Caco-2 (cell line): ENCODE data around the gene RAB3C. TPM values are rescaled to one million over a fixed set of nuclear protein-coding genes. Genes with fewer than 3 reads are reported as not detected.

ENCODE experiments used
- BruUV-seq: library from RNA; stranded (reverse); fragments of 400-500 nt; replicated peaks from 2 replicates; lab custom pipeline; 2021; lab: Mats Ljungman, UMichigan
- CTCF ChIA-PET: fragments of 300-600 bp; sonication (Branson Sonifier 250); formaldehyde crosslinking; loops from one replicate; lab custom pipeline; 2022; ENCODE audit warnings: antibody characterized with exemption; lab: Charles Lee
- POLR2A ChIA-PET: fragments of 300-600 bp; sonication (Branson Sonifier 250); formaldehyde crosslinking; loops from one replicate; lab custom pipeline; 2022; ENCODE audit warnings: antibody characterized with exemption; lab: Charles Lee
- DNase-seq, 2 experiments: peaks; one replicate each; pipeline versions ENCODE4 v3.0.0 to v3.0.0-alpha.2; 2020 to 2022
- H3K27me3 ChIP-seq: replicated peaks from 2 replicates; pipeline ENCODE4 v1.6.0; 2011; ENCODE audit warnings: low read length; ENCODE audit not compliant: control insufficient read depth, insufficient read depth
- H3K36me3 ChIP-seq: 2 replicates; pipeline ENCODE4 v1.5.1; 2011; ENCODE audit warnings: low read length; ENCODE audit not compliant: control insufficient read depth, insufficient read depth
- H3K4me1 ChIP-seq: fragments of 250-450 bp; sonication (Bioruptor Pico); 2 replicates; pipeline ENCODE4 v1.5.1; 2020; ENCODE audit warnings: mild to moderate bottlenecking
- H3K4me3 ChIP-seq: 2 replicates; pipeline ENCODE4 v1.5.1; 2011; ENCODE audit warnings: low read depth, mild to moderate bottlenecking, control low read depth, low read length
- H3K9me3 ChIP-seq: fragments of 250-450 bp; sonication (Bioruptor Pico); 2 replicates; pipeline ENCODE4 v1.5.1; 2020; ENCODE audit warnings: mild to moderate bottlenecking, moderate library complexity
- H3K27ac Mint-ChIP-seq: one replicate; pipeline ENCODE4 v1.8.0; 2022; ENCODE audit warnings: mixed read lengths; ENCODE audit not compliant: unreplicated experiment
- H3K27me3 Mint-ChIP-seq: one replicate; pipeline ENCODE4 v1.8.0; 2022; ENCODE audit warnings: mixed read lengths; ENCODE audit not compliant: insufficient read depth, unreplicated experiment
- H3K36me3 Mint-ChIP-seq: one replicate; pipeline ENCODE4 v1.8.0; 2022; ENCODE audit warnings: mild to moderate bottlenecking, mixed read lengths; ENCODE audit not compliant: insufficient read depth, unreplicated experiment
- H3K4me1 Mint-ChIP-seq: one replicate; pipeline ENCODE4 v1.8.0; 2022; ENCODE audit warnings: low read depth, mixed read lengths; ENCODE audit not compliant: unreplicated experiment
- H3K4me3 Mint-ChIP-seq: one replicate; pipeline ENCODE4 v1.8.0; 2022; ENCODE audit warnings: mild to moderate bottlenecking, moderate library complexity, mixed read lengths; ENCODE audit not compliant: unreplicated experiment
- H3K9me3 Mint-ChIP-seq: one replicate; pipeline ENCODE4 v1.8.0; 2022; ENCODE audit warnings: mixed read lengths; ENCODE audit not compliant: unreplicated experiment
- intact Hi-C: fragments of 100-400 bp; cut with micrococcal nuclease; formaldehyde crosslinking; loops from one replicate; pipeline ENCODE4 v1.10.0; 2022; ENCODE audit not compliant: unreplicated experiment
- total RNA-seq: library from RNA; stranded (reverse); gene quantifications from 2 replicates; pipeline ENCODE4 v1.2.3, GENCODE V29; 2022
- TF ChIP-seq, protein P1 (sequence below), 2 experiments: fragments of 200-600 bp in 1 of 2; IDR thresholded peaks; 1 replicate in 1 of 2; 2 replicates in 1 of 2; pipeline versions ENCODE4 v1.5.1 to v1.8.0; 2011 to 2022; ENCODE audit warnings: antibody characterized with exemption in 1 of 2, control low read depth in 1 of 2, inconsistent platforms in 1 of 2, low read depth in 1 of 2, low read length in 1 of 2, mild to moderate bottlenecking in 1 of 2, moderate library complexity in 1 of 2; ENCODE audit not compliant: insufficient read depth in 1 of 2, severe bottlenecking in 1 of 2, unreplicated experiment in 1 of 2

The RAB3C gene
- total RNA-seq, 1 experiment from 2014 or later: not detected

GRCh38 chr5:58887311-58887710 is 304.4 kb downstream of the RAB3C start:
- Histone ChIP-seq H3K4me1 (peaks cover 10% of the 10 kb centered on the region), H3K9me3 (no peaks in the 10 kb centered on the region), H3K36me3 (no peaks in the 10 kb centered on the region), H3K27me3 (no peaks in the 10 kb centered on the region; the same call in 1 of the 2 replicates), H3K4me3 (no peak overlapping the region)
- Mint-ChIP-seq H3K4me1 (peaks cover 20% of the 10 kb centered on the region), H3K9me3 (no peaks in the 10 kb centered on the region), H3K4me3 (no peak overlapping the region), H3K36me3 (no peaks in the 10 kb centered on the region), H3K27me3 (peaks cover 3% of the 10 kb centered on the region), H3K27ac (no peak overlapping the region)
- DNase-seq: no peak
- ChIA-PET POLR2A (no interaction called here), CTCF (interaction anchor here (0.8 to 2.0 kb wide), 8 partner anchors 11 to 480 kb away, joined by 3 to 8 read pairs (median 4); no protein-coding TSS in a partner anchor)
- TF ChIP-seq, protein P1, sequence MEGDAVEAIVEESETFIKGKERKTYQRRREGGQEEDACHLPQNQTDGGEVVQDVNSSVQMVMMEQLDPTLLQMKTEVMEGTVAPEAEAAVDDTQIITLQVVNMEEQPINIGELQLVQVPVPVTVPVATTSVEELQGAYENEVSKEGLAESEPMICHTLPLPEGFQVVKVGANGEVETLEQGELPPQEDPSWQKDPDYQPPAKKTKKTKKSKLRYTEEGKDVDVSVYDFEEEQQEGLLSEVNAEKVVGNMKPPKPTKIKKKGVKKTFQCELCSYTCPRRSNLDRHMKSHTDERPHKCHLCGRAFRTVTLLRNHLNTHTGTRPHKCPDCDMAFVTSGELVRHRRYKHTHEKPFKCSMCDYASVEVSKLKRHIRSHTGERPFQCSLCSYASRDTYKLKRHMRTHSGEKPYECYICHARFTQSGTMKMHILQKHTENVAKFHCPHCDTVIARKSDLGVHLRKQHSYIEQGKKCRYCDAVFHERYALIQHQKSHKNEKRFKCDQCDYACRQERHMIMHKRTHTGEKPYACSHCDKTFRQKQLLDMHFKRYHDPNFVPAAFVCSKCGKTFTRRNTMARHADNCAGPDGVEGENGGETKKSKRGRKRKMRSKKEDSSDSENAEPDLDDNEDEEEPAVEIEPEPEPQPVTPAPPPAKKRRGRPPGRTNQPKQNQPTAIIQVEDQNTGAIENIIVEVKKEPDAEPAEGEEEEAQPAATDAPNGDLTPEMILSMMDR (IDR thresholded peaks at IDR 0.05; ENCODE audit: insufficient read depth in 1 of 2, low read depth in 1 of 2, low read length in 1 of 2, severe bottlenecking in 1 of 2, unreplicated experiment in 1 of 2): no peak
- intact Hi-C loops: loop anchor here (2.0 to 5.0 kb wide), 5 partner anchors 79 to 495 kb away; no protein-coding TSS in a partner anchor
- BruUV-seq: no TSS peak

GRCh38 chr5:58887721-58888409 is 305.0 kb downstream of the RAB3C start:
- Histone ChIP-seq H3K4me1 (peaks cover 10% of the 10 kb centered on the region), H3K36me3 (no peaks in the 10 kb centered on the region), H3K9me3 (no peaks in the 10 kb centered on the region), H3K4me3 (no peak overlapping the region), H3K27me3 (no peaks in the 10 kb centered on the region; the same call in 1 of the 2 replicates)
- ChIA-PET CTCF (interaction anchor here (1.5 kb wide), 1 partner anchor 286 kb away, joined by 4 read pairs; no protein-coding TSS in a partner anchor), POLR2A (no interaction called here)
- Mint-ChIP-seq H3K27ac (no peak overlapping the region), H3K9me3 (no peaks in the 10 kb centered on the region), H3K4me3 (no peak overlapping the region), H3K36me3 (no peaks in the 10 kb centered on the region), H3K4me1 (peaks cover 20% of the 10 kb centered on the region), H3K27me3 (peaks cover 3% of the 10 kb centered on the region)
- intact Hi-C loops: loop anchor here (2.0 to 5.0 kb wide), 5 partner anchors 79 to 494 kb away; no protein-coding TSS in a partner anchor
- TF ChIP-seq, protein P1 (IDR thresholded peaks at IDR 0.05; ENCODE audit: insufficient read depth in 1 of 2, low read depth in 1 of 2, low read length in 1 of 2, severe bottlenecking in 1 of 2, unreplicated experiment in 1 of 2): no peak
- no peak for DNase-seq
- BruUV-seq: no TSS peak

DNA sequence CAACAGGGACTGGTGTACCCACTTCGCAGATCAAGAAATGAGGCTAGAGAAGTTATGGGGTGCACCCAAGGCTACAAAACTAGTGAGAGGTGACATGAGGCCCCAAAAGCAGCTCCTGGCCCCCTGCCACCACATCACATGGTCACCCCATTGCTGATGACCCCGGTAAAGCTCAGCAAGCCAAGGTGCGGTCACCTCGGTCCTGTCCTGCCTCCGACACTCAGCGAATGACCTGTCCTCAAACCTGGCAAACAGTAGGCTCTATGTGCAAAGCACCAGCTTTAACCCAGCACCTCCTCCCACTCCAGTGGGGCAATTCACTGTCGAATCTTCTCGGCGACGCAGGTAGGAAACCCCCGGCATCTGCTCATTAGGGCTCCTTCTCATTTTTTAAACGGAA is 307.4 kb downstream of the RAB3C start:
- Histone ChIP-seq H3K4me1 (peaks cover 10% of the 10 kb centered on the region), H3K4me3 (no peak overlapping the region), H3K36me3 (no peaks in the 10 kb centered on the region), H3K9me3 (no peaks in the 10 kb centered on the region), H3K27me3 (no peaks in the 10 kb centered on the region; the same call in 1 of the 2 replicates)
- no peak for DNase-seq
- no TSS peak for BruUV-seq
- CTCF ChIA-PET: no interaction called here
- POLR2A ChIA-PET: no interaction called here
- H3K27ac Mint-ChIP-seq: no peak overlapping the region
- TF ChIP-seq, protein P1 (IDR thresholded peaks at IDR 0.05; ENCODE audit: insufficient read depth in 1 of 2, low read depth in 1 of 2, low read length in 1 of 2, severe bottlenecking in 1 of 2, unreplicated experiment in 1 of 2): no peak
- no peaks in the 10 kb centered on the region for H3K27me3 Mint-ChIP-seq
- no peaks in the 10 kb centered on the region for H3K9me3 Mint-ChIP-seq
- H3K4me1 Mint-ChIP-seq: peaks cover 20% of the 10 kb centered on the region
- no peaks in the 10 kb centered on the region for H3K36me3 Mint-ChIP-seq
- intact Hi-C loops: no loop called here
- H3K4me3 Mint-ChIP-seq: no peak overlapping the region
